K562 (cell line): ENCODE data around the gene ARMH1. TPM values are rescaled to one million over a fixed set of nuclear protein-coding genes. Genes with fewer than 3 reads are reported as not detected.

Experiments
- GABPB2 ChIP-seq: fragments of 250-450 bp; sonication (Bioruptor Pico); conservative IDR thresholded peaks from 2 replicates; pipeline ENCODE4 v1.5.1; 2021; ENCODE audit warnings: mild to moderate bottlenecking
- GATAD2B ChIP-seq: fragments of 450-650 bp; IDR thresholded peaks from 2 replicates; pipeline ENCODE4 v1.6.1; 2017; ENCODE audit warnings: mild to moderate bottlenecking, borderline replicate concordance
- MAFG ChIP-seq: fragments of 450-650 bp; conservative IDR thresholded peaks from 2 replicates; pipeline ENCODE4 v1.6.1; 2016; ENCODE audit warnings: missing genetic modification characterization, missing compliant biosample characterization
- NCOA1 ChIP-seq: fragments of 450-650 bp; IDR thresholded peaks from 2 replicates; pipeline ENCODE4 v1.6.1; 2016; ENCODE audit warnings: low read depth
- NELFE ChIP-seq: IDR thresholded peaks from 2 replicates; pipeline ENCODE4 v1.6.1; 2011; ENCODE audit warnings: mild to moderate bottlenecking; ENCODE audit not compliant: insufficient read depth, insufficient read length
- NFIC ChIP-seq: fragments of 450-650 bp; IDR thresholded peaks from 2 replicates; pipeline ENCODE4 v1.6.1; 2017; ENCODE audit warnings: mild to moderate bottlenecking, inconsistent platforms
- RNF2 ChIP-seq: sonication (generic); IDR thresholded peaks from 2 replicates; pipeline ENCODE4 v1.6.1; 2016
- STAG1 ChIP-seq: sonication (generic); formaldehyde crosslinking; IDR thresholded peaks from 2 replicates; pipeline ENCODE4 v1.5.0; 2020; ENCODE audit warnings: missing genetic modification reagents, borderline replicate concordance
- TAF7 ChIP-seq: fragments of 450-650 bp; IDR thresholded peaks from 2 replicates; pipeline ENCODE4 v1.6.1; 2016; ENCODE audit warnings: missing genetic modification characterization, missing compliant biosample characterization
- TAF9B ChIP-seq: fragments of 450-650 bp; IDR thresholded peaks from 2 replicates; pipeline ENCODE4 v1.6.1; 2018; ENCODE audit warnings: mild to moderate bottlenecking; ENCODE audit not compliant: partially characterized antibody
- TCF7 ChIP-seq: sonication (generic); IDR thresholded peaks from 2 replicates; pipeline ENCODE4 v1.6.1; 2016; ENCODE audit warnings: antibody characterized with exemption, borderline replicate concordance
- TRIM28 ChIP-seq: fragments of 450-650 bp; IDR thresholded peaks from 2 replicates; pipeline ENCODE4 v1.6.1; 2017
- ZNF121 ChIP-seq: sonication (generic); formaldehyde crosslinking; conservative IDR thresholded peaks from 2 replicates; pipeline ENCODE4 v1.8.0; 2022; ENCODE audit warnings: missing genetic modification reagents
- ZNF282 ChIP-seq: sonication (generic); formaldehyde crosslinking; IDR thresholded peaks from 2 replicates; pipeline ENCODE4 v1.8.1; 2023; ENCODE audit warnings: missing genetic modification reagents
- ZNF408 ChIP-seq: fragments of 250-450 bp; sonication (Bioruptor Pico); IDR thresholded peaks from 2 replicates; pipeline ENCODE4 v1.4.0; 2020; ENCODE audit warnings: low read depth, mild to moderate bottlenecking, moderate library complexity
- ZNF696 ChIP-seq: fragments of 250-450 bp; sonication (Bioruptor Pico); conservative IDR thresholded peaks from 2 replicates; pipeline ENCODE4 v1.4.0; 2020; ENCODE audit warnings: mild to moderate bottlenecking, moderate library complexity
- polyA plus RNA-seq, 8 experiments: library from polyadenylated mRNA; depleted of rRNA in 4 of 8; stranded (reverse) in 5 of 8; unstranded in 3 of 8; fragments of >200 nt; fragmentation: Nextera tagmentation in 2 of 8; fragmentation: Illumina TruSeq in 1 of 8; extraction: Ambion mirVana in 2 of 8; extraction: Trizol in 1 of 8; gene quantifications; 2 replicates each; pipeline versions ENCODE4 v1.2.1 to v1.2.3, GENCODE V29; 2011 to 2014; ENCODE audit warnings: inconsistent platforms in 1 of 8, missing spikeins in 1 of 8
- total RNA-seq, 7 experiments: library from RNA; depleted of rRNA in 6 of 7; stranded (reverse); fragments of >200 nt in 6 of 7; fragmentation: Illumina TruSeq in 2 of 7; extraction: Trizol in 2 of 7; gene quantifications; 2 replicates each; pipeline versions ENCODE4 v1.2.1 to v1.2.3, GENCODE V29; 2011 to 2021; ENCODE audit warnings: low replicate concordance in 1 of 7
- TF ChIP-seq, protein P1 (sequence below), 2 experiments: fragments of 450-650 bp in 1 of 2; sonication (generic) in 1 of 2; formaldehyde crosslinking; conservative IDR thresholded peaks; 2 replicates each; pipeline versions ENCODE4 v1.4.0 to v1.8.1; 2020 to 2022; ENCODE audit warnings: mild to moderate bottlenecking in 1 of 2, missing genetic modification reagents in 1 of 2
- TF ChIP-seq, protein P2 (sequence below): fragments of 250-450 bp; sonication (Bioruptor Pico); IDR thresholded peaks from 2 replicates; pipeline ENCODE4 v1.8.0; 2022; ENCODE audit warnings: inconsistent platforms, mild to moderate bottlenecking, moderate library complexity, borderline replicate concordance
- TF ChIP-seq, protein P3 (sequence below), 2 experiments: fragments of 450-650 bp; formaldehyde crosslinking in 1 of 2; IDR thresholded peaks; 2 replicates each; pipeline versions ENCODE4 v1.4.0 to v1.6.1; 2014 to 2020; ENCODE audit warnings: mild to moderate bottlenecking in 2 of 2, borderline replicate concordance in 1 of 2, low read depth in 1 of 2
- TF ChIP-seq, protein P4 (sequence below): sonication (generic); formaldehyde crosslinking; IDR thresholded peaks from 2 replicates; pipeline ENCODE4 v1.5.0; 2020; ENCODE audit warnings: missing genetic modification reagents

The ARMH1 gene
- total and polyA plus RNA-seq, 9 of the 15 experiments (the other 6 are each of a cell fraction or from before 2014, with no cell fraction given): 0.41 TPM; not detected in 8

DNA sequence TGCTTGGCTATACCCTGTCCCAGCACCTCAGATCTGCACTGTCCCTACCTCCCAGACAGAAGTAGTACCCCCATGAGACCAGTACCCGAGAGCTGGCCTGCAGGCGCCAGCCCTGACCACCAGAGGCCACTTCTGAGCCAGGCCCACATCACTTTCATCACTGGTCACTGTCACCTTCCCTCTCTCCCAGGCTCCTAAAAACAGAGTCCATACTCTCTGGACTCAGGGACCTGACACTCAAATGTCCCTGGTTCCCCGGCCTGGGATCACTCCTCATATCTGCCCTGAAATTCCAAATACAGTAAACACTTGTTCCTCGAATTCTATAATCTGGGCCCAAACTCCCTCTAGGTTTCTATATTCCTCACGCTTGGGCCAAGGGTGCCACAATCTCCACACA is 18.9 kb upstream of the ARMH1 start (continued):
- TF ChIP-seq, protein P1, sequence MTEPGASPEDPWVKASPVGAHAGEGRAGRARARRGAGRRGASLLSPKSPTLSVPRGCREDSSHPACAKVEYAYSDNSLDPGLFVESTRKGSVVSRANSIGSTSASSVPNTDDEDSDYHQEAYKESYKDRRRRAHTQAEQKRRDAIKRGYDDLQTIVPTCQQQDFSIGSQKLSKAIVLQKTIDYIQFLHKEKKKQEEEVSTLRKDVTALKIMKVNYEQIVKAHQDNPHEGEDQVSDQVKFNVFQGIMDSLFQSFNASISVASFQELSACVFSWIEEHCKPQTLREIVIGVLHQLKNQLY (CRISPR knock-in tag; conservative IDR thresholded peaks at IDR 0.05): no peak
- TF ChIP-seq TCF7 (no peak), TAF7 (tag) (no peak), ZNF696 (CRISPR knock-in tag) (no peak), MAFG (tag) (no peak), ZNF408 (CRISPR knock-in tag) (no peak), ZNF282 (CRISPR knock-in tag) (no peak), NFIC (no peak), GABPB2 (CRISPR knock-in tag) (no peak), NCOA1 (no peak), NELFE (no peak), ZNF121 (CRISPR knock-in tag) (no peak), GATAD2B (no peak), STAG1 (CRISPR knock-in tag) (peak; percentile 26; the same call in 1 of the 2 replicates), TRIM28 (no peak), TAF9B (no peak), RNF2 (no peak)
- TF ChIP-seq, protein P2, sequence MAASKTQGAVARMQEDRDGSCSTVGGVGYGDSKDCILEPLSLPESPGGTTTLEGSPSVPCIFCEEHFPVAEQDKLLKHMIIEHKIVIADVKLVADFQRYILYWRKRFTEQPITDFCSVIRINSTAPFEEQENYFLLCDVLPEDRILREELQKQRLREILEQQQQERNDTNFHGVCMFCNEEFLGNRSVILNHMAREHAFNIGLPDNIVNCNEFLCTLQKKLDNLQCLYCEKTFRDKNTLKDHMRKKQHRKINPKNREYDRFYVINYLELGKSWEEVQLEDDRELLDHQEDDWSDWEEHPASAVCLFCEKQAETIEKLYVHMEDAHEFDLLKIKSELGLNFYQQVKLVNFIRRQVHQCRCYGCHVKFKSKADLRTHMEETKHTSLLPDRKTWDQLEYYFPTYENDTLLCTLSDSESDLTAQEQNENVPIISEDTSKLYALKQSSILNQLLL (CRISPR knock-in tag): no peak
- TF ChIP-seq, protein P3, sequence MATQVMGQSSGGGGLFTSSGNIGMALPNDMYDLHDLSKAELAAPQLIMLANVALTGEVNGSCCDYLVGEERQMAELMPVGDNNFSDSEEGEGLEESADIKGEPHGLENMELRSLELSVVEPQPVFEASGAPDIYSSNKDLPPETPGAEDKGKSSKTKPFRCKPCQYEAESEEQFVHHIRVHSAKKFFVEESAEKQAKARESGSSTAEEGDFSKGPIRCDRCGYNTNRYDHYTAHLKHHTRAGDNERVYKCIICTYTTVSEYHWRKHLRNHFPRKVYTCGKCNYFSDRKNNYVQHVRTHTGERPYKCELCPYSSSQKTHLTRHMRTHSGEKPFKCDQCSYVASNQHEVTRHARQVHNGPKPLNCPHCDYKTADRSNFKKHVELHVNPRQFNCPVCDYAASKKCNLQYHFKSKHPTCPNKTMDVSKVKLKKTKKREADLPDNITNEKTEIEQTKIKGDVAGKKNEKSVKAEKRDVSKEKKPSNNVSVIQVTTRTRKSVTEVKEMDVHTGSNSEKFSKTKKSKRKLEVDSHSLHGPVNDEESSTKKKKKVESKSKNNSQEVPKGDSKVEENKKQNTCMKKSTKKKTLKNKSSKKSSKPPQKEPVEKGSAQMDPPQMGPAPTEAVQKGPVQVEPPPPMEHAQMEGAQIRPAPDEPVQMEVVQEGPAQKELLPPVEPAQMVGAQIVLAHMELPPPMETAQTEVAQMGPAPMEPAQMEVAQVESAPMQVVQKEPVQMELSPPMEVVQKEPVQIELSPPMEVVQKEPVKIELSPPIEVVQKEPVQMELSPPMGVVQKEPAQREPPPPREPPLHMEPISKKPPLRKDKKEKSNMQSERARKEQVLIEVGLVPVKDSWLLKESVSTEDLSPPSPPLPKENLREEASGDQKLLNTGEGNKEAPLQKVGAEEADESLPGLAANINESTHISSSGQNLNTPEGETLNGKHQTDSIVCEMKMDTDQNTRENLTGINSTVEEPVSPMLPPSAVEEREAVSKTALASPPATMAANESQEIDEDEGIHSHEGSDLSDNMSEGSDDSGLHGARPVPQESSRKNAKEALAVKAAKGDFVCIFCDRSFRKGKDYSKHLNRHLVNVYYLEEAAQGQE (IDR thresholded peaks at IDR 0.05; ENCODE audit: borderline replicate concordance): peak; percentile 66; the same call in 1 of the 2 replicates
- TF ChIP-seq, protein P3 (CRISPR knock-in tag; IDR thresholded peaks at IDR 0.05; ENCODE audit: low read depth): no peak
- TF ChIP-seq, protein P4, sequence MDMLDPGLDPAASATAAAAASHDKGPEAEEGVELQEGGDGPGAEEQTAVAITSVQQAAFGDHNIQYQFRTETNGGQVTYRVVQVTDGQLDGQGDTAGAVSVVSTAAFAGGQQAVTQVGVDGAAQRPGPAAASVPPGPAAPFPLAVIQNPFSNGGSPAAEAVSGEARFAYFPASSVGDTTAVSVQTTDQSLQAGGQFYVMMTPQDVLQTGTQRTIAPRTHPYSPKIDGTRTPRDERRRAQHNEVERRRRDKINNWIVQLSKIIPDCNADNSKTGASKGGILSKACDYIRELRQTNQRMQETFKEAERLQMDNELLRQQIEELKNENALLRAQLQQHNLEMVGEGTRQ (CRISPR knock-in tag): no peak
